GM19328 (cell line): Measurements from ENCODE around the gene CCDC183.
"Not testable (repeated sequence)": the region's sequence is repeated elsewhere in the genome, so short reads cannot be mapped to it uniquely, and the experiment has no call there.

Source experiments
- ATAC-seq: cut with Tn5 transposase; IDR thresholded peaks from one replicate; pipeline ENCODE4 v1.9.1; 2021; ENCODE audit warnings: mild to moderate bottlenecking, moderate library complexity; ENCODE audit not compliant: unreplicated experiment

Gene CCDC183

GRCh38 chr9:136784249-136784996 is 11.7 kb upstream of the CCDC183 start:
- ATAC-seq: no peak

- no peak for ATAC-seq
Measured at GRCh38 chr9:136784997-136785361, 11.2 kb upstream of the CCDC183 start.

GRCh38 chr9:136785565-136786355 is 10.4 kb upstream of the CCDC183 start:
- not testable (repeated sequence) for ATAC-seq

- ATAC-seq: no peak
Measured at GRCh38 chr9:136786451-136786850, 9.7 kb upstream of the CCDC183 start.

- ATAC-seq: not testable (repeated sequence)
Measured at GRCh38 chr9:136786983-136787382, 9.2 kb upstream of the CCDC183 start.

- ATAC-seq: no peak
Measured at GRCh38 chr9:136787690-136788400, 8.3 kb upstream of the CCDC183 start.

- not testable (repeated sequence) for ATAC-seq
Measured at GRCh38 chr9:136788644-136789522, 7.3 kb upstream of the CCDC183 start.

- no peak for ATAC-seq
Measured at GRCh38 chr9:136789523-136789937, 6.6 kb upstream of the CCDC183 start.

- peak; percentile 84 for ATAC-seq
Measured at GRCh38 chr9:136790640-136791515, 5.3 kb upstream of the CCDC183 start, which contains the start of gene TMEM141. TSS of gene TMEM141 (plus strand) at chr9:136791344. CDS start at chr9:136791371, 27 bp downstream.

- no peak for ATAC-seq
Measured at GRCh38 chr9:136791516-136792276, 4.4 kb upstream of the CCDC183 start.

- ATAC-seq: no peak
Measured at GRCh38 chr9:136792321-136793085, 3.6 kb upstream of the CCDC183 start.

- ATAC-seq: no peak
Measured at GRCh38 chr9:136793086-136793946, 2.8 kb upstream of the CCDC183 start.

GRCh38 chr9:136794281-136794999 is 1.7 kb upstream of the CCDC183 start:
- ATAC-seq: no peak

GRCh38 chr9:136795000-136795348 is 1.2 kb upstream of the CCDC183 start:
- ATAC-seq: no peak

GRCh38 chr9:136796775-136797347 is 723 bp downstream of the CCDC183 start:
- ATAC-seq: not testable (repeated sequence)

- no peak for ATAC-seq
Measured at GRCh38 chr9:136798708-136799078, 2.6 kb downstream of the CCDC183 start.
